ENCODE data around the gene RLBP1.
"Not testable (repeated sequence)": the region's sequence is repeated elsewhere in the genome, so short reads cannot be mapped to it uniquely, and the experiment has no call there.

RLBP1 gene

DNA sequence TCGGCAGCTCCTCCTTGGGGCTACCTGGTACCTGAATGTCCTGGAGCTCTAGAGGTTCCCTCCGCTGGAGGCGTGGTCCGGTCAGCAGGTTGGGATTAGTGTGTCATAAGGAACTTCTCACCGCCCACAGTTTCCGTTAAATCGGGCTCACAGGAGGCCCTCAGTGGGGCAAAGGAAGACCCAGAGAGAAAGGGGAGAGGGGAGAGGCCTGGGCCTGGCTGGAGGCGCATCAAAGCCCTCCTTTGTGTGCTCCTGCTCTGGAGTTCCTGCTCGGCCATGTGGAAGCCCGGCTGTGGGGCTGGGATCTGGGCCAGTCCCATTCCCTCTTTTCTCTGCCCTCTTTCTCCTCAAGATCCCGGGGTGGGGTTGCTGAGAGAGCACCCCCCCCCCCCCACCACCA lies at the start of gene RLBP1:
RLBP1 (minus strand) TSS at position 37 of the 400 bp plus-strand sequence. CDS start 2,604 bp downstream, outside the sequence.
- no peak for DNase-seq

DNA sequence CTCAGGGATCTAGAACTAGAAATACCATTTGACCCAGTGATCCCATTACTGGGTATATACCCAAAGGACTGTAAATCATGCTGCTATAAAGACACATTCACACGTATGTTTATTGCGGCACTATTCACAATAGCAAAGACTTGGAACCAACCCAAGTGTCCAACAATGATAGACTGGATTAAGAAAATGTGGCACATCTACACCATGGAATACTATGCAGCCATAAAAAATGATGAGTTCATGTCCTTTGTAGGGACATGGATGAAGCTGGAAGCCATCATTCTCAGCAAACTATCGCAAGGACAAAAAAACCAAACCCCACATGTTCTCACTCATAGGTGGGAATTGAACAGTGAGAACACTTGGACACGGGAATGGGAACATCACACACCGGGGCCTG lies 28.8 kb upstream of the RLBP1 start:
- DNase-seq, result not testable (repeated sequence)

DNA sequence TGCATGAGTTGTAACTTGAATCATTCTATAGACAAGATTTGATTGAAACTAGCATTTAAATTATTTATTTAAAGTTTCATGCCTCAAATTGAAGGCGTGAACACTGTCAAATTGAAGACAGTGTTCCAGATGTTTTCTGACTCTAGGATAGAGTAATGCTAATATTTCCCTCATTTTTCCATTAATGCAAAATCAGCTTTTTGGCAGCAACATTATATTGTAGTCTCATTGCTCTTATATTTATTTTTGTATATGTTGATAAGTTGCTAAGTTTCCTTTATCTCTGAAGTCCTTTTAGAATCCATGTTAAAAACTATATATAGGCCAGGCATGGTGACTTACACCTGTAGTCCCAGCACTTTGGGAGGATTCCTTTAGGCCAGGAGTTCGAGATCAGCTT lies 27.2 kb upstream of the RLBP1 start:
- no peak for DNase-seq

DNA sequence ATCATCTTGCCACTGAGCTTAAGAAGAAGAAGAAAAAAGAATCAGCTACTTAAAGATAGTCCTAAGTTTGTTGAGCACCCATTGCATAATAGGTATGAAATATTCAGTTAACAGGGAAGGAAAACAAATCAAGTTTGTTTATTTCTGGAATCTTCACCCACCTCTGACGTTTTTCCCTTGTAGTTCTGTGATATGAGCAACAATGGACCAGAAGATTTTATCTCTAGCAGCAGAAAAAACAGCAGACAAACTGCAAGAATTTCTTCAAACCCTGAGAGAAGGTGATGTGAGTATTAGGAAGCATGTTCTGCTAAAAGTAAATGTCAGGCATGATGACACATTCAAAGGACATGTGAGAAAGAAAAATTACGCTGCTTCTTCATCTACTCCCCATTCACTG lies 26.1 kb upstream of the RLBP1 start:
- no peak for DNase-seq

DNA sequence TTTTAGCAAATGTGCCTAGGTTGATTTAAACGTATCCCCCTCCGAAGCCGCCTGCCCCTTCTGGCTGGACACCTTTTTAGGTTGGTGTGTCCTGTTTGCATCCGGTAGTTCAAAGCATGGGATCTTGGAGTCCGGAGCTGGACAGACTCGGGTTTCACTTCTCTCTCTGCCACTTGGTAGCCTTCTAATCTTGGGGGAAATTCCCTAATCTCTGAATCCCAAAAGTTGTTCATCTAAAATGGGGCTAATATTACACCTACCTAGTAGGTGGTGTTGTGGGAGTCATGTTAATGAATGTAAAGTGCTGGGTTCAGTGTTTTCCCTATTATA lies 23.2 kb upstream of the RLBP1 start:
- no peak for DNase-seq

DNA sequence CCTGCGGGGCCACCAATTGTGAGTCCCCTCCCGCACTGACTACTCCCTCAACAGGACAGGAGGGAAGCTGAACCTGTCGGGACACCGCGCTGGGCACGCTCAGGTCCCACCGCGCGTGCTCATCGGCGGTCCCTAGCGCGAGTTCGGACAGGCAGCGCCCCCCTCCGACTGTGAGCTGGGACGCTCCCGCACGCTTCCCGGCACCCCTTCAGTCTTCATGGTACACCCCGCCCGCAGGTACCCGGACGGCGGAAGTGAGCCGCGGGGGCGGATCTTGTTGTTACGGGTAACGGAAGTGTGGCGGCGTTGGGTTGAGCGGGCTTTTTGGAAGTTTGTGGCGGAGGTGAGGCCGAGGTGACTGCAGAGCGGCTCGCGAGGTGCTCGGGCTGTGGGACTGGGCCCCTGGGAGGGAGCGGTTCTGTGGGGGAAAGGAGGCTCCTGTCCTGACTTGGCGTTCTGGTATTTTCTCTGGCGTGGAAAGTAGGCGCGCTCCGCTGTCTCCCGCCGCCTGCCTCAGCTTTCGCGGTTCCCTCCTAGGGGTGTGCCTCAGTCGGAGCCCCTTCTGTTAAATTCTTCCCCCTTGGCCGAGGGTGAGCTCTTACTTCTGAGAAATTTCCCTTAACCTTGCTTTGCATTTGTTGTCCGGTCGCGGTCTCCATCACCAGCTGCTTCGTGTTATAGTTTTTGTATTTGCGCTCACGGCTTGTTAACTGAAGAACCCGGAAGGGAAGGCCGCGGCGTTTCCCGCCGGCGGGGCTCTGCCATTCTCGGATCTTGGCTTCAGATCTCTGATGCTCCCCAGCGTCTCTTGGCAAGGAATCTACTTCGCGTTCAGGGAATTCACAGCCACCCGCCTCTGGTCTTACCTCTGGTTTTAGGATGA lies 22.6 kb upstream of the RLBP1 start, which contains the start of gene FANCI:
FANCI (plus strand) TSS at position 289 of the 883 bp plus-strand sequence. CDS start 3,669 bp downstream, outside the sequence.
- peak; percentile 80 for DNase-seq

DNA sequence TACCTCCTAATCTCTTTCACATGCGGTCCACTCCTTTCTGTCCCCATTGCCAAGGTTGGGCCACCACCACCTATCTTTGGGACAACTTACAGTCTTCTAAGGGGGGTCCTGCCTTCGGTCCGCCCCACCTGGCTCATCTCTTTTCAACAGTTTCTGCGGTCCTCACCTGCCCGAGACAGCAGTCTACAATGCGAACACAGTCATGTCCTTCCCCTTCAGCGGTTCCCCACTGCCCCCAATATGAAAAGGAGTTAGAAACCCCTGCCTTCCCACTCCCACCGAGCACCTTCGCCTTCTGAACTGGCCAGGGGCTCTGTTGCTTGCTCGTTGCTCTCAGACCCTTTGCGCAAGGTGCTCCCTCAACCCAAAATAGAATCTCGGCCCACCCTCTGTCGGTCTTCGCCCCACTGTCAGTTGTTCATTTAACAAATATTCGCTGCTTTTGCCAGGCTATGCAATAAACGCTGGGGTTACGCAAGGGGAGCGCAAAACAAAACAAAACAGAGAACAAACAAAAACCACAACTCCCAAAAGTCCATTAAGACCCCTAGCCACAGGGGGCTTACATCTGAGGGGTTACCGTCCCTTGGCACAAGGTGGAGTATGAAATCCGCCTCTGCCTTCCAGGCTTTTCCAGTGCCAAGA lies 21.8 kb upstream of the RLBP1 start:
- DNase-seq, result no peak

DNA sequence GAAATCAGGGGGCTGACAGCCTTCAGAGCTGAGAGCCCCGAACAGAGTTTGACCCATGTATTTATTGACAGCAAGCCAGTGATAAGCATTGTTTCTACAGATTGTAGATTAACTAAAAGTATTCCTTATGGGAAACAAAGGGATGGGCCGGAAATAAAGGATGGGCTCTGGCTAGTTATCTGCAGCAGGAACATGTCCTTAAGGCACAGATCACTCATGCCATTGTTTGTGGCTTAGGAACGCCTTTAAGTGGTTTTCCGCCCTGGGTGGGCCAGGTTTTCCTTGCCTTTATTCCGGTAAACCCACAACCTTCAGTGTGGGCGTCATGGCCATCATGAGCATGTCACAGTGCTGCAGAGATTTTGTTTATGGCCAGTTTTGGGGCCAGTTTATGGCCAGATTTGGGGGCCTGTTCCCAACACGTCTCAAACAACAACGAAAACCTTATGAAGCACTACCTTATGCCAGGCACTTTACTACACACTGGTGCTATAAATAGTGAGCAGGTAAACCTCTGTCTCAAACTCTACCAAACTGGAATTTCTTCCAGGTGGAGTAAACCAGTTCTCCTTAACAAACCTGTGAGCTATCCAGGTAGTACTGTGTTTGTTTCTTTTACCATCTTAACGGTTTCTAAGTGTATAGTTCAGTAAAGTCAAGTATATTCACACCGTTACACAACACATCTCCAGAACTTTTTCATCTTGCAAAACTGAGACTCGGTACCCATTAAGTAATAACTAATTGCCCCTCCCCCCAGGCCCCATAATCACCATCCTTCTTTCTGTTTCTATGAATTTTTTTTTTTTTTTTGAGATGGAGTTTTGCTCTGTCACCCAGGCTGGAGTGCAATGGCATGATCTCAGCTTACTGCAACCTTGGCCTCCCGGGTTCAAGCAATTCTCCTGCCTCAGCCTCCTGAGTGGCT lies 18.8 kb upstream of the RLBP1 start:
- DNase-seq, result not testable (repeated sequence)

DNA sequence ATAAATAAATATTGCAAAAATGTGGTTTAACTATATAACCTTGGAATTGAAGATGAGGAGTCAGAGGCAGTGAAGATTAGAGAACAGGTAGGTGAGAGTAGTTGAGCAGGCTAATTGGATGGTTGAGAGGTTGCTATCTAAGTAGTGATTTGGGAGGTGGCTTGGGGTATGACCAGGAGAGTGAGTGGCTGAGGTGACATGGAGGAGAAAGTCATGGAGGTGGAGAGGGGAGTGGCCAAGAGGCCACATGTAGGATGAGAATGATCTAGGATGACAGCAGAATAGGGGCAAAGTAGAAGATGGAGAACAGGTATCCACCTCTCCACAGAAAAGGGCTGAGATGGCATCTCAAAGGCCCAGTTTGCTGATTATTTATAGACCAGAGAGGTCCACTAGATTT lies 10.5 kb upstream of the RLBP1 start:
- DNase-seq, result no peak

DNA sequence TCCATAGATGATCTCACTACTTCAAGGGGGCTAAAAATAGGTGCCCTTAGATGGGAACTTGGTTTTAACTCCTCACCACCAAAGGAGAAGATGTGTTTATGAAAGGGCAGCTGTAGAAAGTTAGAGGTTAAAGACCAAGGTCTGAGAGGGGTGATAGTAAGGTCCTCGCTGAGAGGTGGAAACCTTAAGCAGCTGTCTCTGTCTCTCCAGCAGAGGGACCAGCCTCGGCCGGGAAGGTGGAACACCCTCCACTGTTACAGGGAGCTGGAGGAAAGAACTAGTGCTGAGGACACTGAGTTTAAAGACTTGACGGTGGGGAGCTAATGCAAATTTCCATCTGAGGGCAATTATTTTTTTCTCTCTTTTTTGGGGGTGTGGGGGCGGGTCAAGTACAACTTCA lies 8.9 kb upstream of the RLBP1 start:
- no peak for DNase-seq

DNA sequence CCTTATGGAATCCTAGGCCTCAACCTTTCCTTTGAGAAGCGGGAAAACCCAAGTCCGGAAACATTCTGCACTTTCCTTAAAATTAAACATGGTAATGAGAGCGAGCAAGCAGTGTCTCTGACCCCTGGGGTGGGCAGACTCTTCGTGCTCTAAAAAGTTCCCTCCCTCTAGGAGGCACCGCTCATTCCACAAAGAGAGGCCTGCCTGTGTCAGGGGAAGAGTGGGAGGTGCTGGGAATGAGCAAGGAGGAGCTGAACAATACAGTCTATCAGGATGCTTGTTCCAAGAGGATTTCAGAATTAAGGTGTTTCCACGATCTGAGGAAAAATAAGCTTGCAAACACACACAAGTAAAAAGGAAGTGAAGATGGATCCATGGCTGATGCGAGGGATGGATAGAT lies 6.0 kb upstream of the RLBP1 start:
- no peak for DNase-seq

DNA sequence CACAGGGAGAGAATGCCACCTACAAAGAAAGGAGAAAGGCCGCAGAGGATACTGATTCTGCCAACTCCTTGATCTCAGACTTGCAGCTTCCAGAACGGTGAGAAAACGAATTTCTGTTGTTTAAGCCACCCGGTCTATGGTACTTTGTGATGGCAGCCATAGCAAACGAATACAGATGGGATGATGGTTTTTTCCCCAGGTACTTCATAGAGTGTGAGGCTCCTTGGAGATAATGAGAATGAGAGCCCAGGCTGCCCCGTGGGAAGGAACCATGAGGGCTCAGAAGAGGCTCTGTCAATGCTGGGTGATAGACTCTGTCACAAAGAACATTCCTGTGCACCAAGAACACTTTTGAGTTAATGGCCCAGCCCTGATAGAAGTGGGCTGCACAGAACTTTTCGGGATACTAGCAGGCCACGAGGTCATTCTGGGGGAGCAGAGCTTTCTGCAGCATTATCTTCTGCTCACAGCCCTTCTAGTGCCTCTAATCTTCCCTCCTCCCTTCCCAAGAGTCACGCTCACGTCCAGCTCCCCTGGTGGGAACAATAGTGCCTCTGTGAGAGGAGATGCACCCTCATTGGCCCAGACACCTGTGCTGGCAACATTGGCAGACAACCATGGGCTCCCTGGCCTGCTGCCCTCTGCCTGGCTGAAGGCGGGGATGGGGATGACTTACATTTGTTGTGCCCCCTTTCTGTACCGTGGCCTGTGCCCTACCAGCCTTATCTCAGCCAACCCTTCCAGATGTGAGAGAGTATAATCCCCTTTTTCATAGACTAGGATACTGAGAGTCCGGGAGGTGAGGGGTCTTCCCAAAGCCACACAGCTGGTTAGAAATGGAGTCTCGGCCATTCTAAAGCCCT lies 5.2 kb upstream of the RLBP1 start:
- no peak for DNase-seq

DNA sequence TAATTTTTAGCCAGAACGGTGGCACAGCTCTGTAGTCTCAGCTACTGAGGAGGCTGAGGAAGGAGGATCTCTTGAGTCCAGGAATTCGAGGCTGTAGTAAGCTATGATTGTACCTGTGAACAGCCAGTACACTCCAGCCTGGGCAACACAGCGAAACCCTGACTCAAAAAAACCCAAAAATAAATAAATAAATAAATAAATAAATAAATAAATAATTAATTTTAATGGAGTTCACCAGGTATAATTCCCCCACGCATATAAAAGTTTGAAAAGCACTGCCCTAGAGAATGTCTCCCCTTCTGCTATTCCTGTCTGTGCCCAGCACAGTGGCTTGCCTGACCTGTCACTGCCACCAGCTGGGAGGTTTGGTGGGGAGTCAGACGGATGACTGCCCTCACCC lies 4.2 kb upstream of the RLBP1 start:
- no peak for DNase-seq

DNA sequence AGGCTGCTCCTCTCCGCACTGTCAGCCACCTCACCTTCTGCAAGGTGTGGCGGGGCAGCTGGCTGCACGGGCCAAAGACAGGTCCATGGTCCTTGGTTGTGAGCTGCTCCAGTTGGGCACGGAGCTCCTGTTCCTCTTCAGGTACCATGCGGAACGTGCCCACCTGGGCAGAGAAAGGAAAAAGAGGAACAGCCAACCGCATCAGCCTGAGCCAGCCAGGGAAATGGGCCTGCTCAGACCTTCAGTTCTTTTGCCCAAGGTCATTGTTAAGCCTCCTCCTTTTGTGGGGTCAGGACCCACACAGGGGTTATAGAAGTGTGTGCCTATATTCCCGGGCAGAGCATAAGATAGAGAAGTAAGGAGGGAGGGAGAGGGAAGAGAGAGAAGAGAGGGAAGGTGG lies 2.8 kb downstream of the RLBP1 start:
- no peak for DNase-seq

DNA sequence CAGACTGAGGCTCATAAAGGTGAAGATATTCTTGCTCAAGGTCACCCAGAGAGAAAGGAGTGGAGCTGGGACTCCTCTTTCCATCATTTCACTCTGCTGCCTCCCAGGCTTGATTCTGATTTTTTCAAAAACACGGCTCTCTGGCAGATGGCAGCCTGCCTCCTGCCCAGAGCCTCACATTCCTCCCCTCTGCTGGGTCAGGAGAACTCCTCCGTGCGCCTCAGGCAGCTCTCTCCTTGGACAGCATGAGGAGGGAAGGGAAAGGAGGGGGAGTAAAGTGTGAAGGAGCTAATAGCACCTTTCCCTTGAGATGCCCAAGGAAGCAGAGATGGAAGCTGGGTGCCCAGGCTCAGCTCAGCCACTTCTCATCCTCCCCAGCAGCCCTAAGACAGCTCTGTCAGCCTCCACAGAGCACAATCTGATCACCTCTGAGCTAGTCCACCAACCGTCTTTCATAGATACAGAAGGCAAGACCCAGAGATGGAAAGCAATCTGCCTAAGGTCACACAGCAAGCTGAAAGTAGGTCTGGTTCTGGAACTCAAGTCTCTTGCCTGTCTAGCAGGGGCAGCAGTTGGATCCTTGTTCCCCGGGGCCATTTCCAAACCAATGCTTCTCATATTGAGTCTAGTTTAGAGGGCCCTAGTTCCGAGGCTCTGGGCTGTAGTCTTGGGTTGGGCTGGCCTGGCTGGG lies 3.5 kb downstream of the RLBP1 start:
- DNase-seq, result no peak

DNA sequence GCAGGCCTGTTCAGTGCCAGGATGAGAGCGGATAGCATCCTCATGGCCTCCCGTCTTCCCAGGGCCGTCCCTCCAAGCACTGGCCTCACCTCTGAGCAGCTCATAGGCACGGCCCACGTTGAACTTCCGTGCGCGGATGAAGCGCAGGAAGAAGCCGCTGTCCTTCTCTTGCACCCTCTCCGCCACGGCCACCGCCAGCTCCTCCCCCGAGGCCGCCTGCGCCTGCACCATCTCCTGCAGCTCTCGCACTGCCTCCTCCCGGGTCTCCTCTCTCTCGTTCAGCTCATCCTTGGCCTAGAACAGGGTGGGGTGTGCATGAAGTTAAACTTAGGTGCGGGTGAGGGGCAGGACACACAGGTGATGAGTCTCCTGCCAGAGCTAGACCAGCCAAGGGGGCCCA lies 4.3 kb downstream of the RLBP1 start:
- no peak for DNase-seq

DNA sequence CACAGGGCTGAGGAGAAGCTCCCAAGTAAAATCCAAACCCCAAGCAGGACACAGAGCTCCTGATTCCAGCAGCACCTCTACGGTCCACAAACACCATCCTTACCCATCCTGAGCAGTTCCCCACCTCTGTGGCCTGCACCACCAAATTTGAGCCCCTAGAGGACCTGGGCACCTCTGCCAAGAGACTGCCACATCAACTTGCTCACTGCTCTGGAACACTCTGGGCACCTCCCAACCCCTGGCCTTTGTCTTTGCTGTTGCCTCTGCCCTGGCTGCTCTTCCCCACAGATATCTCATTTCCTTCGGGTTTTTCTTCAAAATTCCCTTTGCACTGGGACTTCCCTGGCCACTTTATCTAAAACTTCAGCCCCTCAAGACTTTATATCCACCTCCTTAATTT lies 5.8 kb downstream of the RLBP1 start:
- no peak for DNase-seq

DNA sequence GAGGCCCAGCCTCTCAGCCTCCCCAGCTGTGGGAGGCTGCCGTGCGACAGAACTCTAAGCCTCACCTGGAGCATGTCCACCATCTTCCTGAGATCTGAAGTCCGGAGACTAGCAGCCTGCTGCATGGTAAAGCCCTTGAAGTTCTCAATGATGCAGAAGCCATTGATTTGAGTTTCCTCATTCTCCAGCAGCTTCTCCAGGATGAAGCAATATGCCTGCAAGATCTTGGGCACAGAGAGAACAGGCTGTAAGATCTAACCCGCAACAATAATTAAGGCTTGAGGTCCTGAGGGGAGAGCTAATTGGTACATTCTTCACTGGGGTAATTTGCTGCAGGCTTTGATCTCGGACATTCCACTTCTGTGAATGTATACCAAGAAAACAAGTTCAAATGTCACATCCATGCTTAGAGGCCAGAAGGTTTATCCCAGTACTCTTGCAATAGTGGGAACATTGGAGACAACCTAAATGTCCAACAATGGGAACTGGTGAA lies 9.7 kb downstream of the RLBP1 start:
- no peak for DNase-seq

DNA sequence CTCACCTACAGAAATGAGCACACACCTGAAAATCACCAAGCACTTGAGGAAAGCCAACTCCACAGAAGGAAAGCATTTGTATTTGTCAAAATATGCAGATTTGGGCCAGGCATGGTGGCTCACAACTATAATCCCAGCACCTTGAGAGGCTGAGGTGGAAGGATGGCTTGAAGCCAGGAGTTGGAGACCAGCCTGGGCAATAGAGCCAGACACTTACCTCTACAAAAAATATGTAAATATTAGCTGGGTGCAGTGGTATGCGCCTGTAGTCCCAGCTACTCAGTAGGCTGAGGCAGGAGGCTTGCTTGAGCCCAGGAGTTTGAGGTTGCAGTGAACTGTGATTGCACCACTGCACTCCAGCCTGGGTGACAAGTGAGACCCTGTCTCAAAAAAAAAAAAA lies 12.3 kb downstream of the RLBP1 start:
- DNase-seq, result no peak

DNA sequence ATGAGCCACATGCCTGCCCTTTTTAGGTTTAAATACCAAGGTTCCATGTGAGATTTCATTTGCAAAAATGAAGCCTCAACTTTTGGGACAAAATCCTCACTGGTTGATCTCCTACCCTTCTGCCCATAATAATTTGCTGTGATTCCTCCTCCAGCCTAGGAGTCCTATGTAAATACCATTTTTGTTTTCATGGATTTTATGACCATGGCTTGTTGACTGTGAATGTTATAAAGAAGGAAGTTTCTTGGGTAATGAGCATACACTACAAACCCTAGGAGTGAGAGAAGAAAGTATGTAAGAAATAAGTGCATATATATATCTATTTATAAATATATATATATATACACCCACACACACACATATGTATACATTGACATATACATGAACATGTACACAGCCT lies 13.1 kb downstream of the RLBP1 start:
- DNase-seq, result no peak

DNA sequence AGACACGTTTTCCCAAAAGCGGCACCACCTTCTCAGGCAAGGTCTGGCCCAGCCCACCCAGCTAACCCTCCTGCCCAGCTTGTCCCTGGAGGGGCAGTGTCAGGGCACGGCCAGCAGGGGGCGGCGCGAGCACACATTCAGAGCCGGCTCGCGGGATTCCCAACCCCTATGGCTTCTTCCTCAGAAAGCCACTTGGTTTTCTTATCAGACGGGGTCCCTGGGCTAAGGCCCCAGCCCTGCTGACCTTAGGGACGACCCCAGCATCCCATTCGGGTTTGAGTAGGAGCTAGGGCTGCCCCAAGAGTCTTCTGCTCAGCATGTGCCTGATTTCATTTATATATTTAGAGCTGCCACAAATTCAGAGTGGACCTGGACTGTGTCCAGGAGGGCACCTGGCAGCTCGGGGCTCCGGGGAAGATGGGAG lies 14.5 kb downstream of the RLBP1 start:
- no peak for DNase-seq
